HG03354 (cell line): ENCODE data around the gene LMOD1.
"Not testable (repeated sequence)": the region's sequence is repeated elsewhere in the genome, so short reads cannot be mapped to it uniquely, and the experiment has no call there.

ENCODE experiments used
- ATAC-seq: cut with Tn5 transposase; IDR thresholded peaks from one replicate; pipeline ENCODE4 v1.9.1; 2021; ENCODE audit warnings: mild to moderate bottlenecking; ENCODE audit not compliant: unreplicated experiment, poor library complexity, severe bottlenecking

The LMOD1 gene

GRCh38 chr1:201954263-201955008 lies 8.1 kb upstream of the LMOD1 start:
- no peak for ATAC-seq

DNA sequence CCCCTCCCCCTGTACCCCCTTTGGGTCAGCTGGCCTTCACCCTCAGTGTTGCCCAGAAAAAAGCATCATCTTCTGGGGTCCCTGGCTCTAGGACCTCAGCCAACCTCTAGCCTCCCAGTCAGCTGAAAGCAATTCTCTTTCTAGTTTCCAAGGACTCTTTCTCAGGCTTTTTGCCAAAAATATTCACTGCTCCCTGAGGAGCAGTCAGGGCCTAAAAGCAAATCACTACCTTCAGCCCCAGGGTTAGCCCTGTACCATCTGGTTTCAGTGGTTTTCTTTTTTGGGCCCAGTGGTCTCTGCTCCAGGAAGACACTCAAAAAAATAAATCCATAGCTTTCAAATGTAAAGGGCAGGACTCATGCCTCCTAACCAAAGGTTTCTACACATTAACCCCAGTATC lies 3.1 kb upstream of the LMOD1 start:
- ATAC-seq: no peak

DNA sequence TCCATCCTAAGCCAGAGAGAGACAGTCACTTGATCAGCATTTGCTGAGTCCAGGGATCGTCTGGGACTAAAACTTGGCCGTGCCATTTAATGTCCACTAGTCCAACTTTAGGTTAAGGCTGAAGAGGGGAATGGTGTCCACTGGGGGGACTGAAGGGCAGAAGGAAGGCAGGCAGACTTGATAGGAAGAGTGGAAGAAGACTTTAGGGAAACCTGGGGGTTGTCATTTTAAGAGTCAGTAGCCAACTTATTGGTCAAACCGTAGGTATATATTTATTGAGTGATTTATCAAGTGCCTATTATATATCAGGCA lies 1.3 kb upstream of the LMOD1 start:
- no peak for ATAC-seq

- ATAC-seq: no peak
Observed at GRCh38 chr1:201945863-201946223, 505 bp downstream of the LMOD1 start.

- ATAC-seq: no peak
Observed at GRCh38 chr1:201945157-201945556, 1.2 kb downstream of the LMOD1 start.

- no peak for ATAC-seq
Observed at GRCh38 chr1:201944639-201945038, 1.7 kb downstream of the LMOD1 start.

DNA sequence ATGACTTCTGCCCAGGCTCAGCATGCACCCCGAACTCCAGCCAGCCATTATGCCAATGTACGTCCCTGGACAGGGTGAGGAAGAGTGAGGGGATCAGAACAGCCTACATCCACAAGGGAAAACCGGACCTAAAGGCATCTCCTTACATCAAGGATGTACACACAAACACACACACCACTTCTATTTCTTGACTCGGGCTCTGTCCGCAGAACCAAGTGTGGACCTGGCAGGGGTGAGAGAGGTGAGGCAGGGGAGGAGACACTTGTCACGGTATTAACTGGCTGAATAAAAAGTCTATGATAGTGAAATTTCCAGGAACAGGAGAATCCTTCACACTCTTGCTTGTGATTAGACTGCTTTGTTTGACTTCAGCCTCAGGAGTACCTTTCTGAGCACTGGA lies 2.3 kb downstream of the LMOD1 start:
- no peak for ATAC-seq

- no peak for ATAC-seq
Observed at GRCh38 chr1:201942129-201942495, 4.2 kb downstream of the LMOD1 start.

DNA sequence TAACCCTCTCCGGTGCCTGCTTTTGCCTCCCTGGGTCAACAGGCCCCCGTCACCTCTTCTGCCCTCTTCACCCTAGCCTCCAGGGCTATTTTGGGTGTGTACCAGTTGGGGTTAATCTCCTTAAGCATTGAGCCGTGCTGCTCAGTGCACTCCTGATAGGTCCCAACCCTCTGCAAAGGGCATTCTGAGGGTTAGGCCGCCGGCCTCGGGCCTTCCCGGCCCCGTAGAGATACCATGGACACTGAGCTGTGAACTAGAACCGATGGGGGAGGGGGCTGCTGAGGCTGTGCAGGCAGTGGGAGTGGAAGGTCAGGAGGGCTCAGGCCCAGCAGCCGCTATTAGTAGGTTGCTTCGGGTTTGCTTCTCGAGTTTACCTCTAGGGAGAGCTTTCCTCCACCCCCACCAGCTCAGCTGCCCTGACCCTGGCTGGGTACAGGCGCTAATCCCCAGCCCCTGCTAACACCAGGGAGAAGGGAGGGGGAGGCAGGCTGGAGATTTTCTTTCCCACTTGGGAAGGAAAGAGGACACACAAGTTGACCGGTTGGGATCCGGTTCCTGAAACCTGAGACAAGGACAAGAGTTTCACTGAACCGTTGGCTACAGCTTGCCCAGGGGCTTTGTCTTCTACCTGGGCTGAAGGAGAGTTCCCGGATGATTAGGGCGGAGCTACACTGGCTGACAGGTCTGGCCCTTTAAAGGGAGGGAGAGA lies 4.8 kb downstream of the LMOD1 start:
- ATAC-seq: no peak

DNA sequence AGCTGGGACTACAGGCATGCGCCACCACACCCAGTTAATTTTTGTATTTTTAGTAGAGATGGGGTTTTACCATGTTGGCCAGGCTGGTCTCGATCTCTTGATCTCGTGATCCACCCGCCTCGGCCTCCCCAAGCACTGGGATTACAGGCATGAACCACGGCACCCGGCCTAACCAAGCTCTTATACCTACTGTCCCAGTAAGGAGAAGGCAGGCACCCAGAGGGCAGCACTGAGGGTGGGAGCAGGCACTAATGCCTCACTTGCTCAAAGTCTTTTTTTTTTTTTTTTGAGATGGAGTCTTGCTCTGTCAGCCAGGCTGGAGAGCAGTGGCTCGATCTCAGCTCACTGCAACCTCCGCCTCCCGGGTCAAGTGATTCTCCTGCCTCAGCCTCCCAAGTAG lies 6.0 kb downstream of the LMOD1 start:
- ATAC-seq: not testable (repeated sequence)

DNA sequence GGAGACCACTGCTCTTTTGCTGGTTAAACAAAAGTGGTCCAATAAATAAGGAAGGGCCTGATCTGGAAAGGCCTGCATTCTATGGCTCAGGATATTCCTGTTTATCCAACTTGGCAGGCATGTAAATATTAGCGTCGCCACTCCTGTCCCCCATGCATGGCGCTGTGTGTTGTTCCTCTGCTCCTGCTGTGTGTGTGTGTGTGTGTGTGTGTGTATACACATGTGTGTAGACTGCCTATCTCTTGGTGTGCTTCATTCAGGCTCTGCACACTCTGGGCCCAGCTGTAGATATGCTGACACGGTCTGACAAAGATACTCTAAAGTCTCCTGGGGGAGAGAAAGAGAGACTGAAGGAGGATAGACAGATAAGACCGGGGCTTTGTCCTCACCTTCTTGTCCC lies 6.8 kb downstream of the LMOD1 start:
- no peak for ATAC-seq

- no peak for ATAC-seq
Observed at GRCh38 chr1:201939148-201939547, 7.2 kb downstream of the LMOD1 start.

DNA sequence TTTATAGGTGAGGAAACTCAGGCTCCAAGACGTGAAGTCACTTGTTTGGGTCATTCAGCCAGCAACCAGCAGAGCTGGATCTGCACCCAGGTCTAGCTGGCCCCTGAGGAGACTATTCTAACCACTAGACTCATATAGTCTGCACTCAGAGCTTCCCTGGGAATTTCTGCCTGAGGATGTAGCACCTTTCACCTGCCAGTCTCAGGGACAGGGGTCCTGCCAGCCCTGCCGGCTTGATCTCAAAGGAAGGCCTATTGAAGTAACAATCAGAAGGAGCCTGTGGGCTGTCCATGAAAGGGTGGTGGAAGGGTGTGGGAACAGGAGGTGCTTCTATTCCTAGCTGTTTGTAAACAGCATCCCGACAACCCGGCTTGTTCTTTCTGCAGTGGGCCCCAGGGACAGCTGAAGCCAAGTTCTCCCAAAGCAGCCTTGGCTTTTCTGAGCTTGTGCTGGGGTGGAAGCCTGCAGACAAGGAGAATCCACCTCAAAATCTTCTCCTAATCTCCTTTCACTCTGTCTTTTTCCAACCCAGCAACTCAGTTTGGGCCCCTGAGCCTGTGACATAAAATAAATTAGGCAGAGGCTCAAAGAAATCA lies 7.8 kb downstream of the LMOD1 start:
- ATAC-seq: no peak

DNA sequence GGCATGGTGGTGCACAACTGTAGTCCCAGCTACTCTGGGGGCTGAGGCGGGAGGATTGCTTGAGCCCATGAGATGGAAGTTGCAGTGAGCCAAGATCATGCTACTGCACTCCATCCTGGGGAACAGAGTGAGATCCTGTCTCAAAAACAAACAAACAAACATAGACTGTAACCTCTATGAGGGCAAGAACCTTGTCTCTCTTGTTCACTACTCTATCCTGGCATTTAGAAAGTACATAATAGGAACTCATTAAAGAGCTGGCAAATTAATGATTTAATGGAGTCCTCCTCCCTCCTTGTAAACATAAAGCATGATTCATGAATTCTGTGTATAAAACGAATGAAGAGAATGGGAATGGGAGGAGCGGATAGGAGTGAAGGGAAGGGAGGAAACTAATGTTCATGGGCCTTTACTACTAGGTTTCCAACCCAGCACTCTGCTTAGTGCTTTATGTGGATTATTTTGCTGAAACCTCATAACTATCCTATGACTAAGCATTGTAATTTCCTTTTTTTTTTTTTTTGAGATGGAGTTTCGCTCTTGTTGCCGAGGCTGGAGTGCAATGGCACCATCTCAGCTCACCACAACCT lies 8.6 kb downstream of the LMOD1 start:
- no peak for ATAC-seq

GRCh38 chr1:201933840-201934430 lies 12.4 kb downstream of the LMOD1 start:
- no peak for ATAC-seq

- ATAC-seq: no peak
Observed at GRCh38 chr1:201930803-201931202, 15.5 kb downstream of the LMOD1 start.

DNA sequence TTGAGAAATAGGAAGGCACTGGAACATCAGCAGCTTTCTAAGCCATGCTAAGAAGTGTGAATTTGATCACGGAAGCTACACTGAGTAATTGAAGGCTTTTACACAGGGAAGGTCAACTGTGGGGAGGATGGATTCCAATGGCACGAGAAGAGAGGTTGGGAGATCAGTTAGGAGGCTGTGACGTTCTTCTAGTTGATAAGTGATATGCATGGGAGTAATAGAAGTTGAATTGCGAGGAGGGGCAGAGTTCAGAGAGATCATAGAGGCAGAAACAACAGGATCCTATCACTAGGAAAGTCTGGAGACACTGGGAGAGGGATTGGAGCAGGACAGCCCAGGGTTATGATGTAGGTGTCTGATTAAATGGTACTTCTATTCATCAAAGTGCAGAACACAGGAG lies 16.2 kb downstream of the LMOD1 start:
- no peak for ATAC-seq

DNA sequence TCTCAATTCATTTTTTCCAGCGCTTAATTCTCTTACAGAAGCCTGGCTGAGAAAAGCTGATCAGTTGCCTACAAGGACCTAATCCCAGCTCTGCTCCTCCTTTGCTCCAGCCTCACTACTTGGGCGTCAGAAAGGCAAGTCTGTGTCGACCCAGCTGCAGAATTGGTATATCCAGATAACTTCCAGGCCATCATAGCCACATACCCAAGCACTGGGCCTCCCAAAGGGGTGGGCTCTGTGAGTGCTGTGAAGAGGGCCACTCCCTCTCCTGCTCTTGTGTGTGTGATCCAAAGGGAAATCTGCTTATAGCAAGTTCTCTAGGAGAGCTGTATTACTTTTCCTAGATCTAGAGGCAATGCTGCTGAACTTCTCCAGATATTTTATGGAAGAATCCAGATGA lies 18.1 kb downstream of the LMOD1 start:
- ATAC-seq: no peak

- ATAC-seq: no peak
Observed at GRCh38 chr1:201925981-201926645, 20.2 kb downstream of the LMOD1 start.

DNA sequence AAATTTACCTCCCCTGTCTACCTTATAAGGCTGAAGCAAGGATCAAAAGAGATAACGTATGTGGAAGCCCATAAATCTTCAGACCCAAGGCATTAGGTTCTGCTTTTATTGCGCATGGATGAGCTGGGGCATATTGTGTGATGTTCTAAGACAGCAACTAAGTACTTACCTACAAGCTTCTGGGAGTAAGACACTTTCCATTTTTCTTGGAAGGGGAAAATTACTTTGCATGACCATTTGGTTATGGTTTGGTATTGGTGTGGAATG lies 21.1 kb downstream of the LMOD1 start:
- no peak for ATAC-seq
